ENCODE measurements around the gene LSM2. TPM values are rescaled to one million over a fixed set of nuclear protein-coding genes. Genes with fewer than 3 reads are reported as not detected.

Gene LSM2
- total RNA-seq, 2 donors from 2014 or later: 106 to 119 TPM

DNA sequence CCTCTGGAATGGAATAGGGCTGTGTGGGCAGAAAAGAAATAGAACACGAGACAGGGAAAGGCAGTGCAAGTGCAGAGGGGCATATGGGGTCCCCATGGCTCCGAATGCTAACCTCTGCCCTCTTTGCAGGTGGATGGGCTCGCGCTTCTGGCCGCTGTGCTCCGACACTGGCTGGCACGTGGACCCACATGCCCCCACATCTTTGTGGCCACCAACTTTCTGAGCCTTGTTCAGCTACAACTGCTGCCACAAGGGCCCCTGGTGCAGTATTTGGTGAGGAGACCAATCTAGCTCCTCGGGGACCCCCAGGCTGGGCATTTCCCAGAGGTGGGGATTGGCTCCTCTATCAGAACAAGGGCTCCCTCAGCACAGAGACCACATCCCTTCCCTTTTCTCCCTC, 45.4 kb downstream of the LSM2 start:
- H3K27ac Mint-ChIP-seq: no peak overlapping the region
- H3K27me3 Mint-ChIP-seq (ENCODE audit: insufficient read depth): no peaks in the 10 kb centered on the region
- no peaks in the 10 kb centered on the region for H3K27me3 ChIP-seq (ENCODE audit: control insufficient read depth, insufficient read depth, low read length, poor library complexity, severe bottlenecking)
- H3K36me3 ChIP-seq (ENCODE audit: control insufficient read depth, insufficient read depth, low read length): no peaks in the 10 kb centered on the region
- H3K9ac ChIP-seq (ENCODE audit: extremely low read depth, low read length, poor library complexity, severe bottlenecking): no peak overlapping the region
- peaks cover 15% of the 10 kb centered on the region for H3K4me1 Mint-ChIP-seq
- no peak overlapping the region for H3K4me3 ChIP-seq (ENCODE audit: low read length)
- no peaks in the 10 kb centered on the region for H3K4me1 ChIP-seq (ENCODE audit: control insufficient read depth, insufficient read depth, low read length)
- no peak overlapping the region for H3K27ac ChIP-seq (ENCODE audit: low read depth, low read length)
- TF ChIP-seq, protein P1, sequence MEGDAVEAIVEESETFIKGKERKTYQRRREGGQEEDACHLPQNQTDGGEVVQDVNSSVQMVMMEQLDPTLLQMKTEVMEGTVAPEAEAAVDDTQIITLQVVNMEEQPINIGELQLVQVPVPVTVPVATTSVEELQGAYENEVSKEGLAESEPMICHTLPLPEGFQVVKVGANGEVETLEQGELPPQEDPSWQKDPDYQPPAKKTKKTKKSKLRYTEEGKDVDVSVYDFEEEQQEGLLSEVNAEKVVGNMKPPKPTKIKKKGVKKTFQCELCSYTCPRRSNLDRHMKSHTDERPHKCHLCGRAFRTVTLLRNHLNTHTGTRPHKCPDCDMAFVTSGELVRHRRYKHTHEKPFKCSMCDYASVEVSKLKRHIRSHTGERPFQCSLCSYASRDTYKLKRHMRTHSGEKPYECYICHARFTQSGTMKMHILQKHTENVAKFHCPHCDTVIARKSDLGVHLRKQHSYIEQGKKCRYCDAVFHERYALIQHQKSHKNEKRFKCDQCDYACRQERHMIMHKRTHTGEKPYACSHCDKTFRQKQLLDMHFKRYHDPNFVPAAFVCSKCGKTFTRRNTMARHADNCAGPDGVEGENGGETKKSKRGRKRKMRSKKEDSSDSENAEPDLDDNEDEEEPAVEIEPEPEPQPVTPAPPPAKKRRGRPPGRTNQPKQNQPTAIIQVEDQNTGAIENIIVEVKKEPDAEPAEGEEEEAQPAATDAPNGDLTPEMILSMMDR (conservative IDR thresholded peaks at IDR 0.05): no peak
- H3K36me3 Mint-ChIP-seq (ENCODE audit: low read depth): peaks cover 25% of the 10 kb centered on the region
- H3K9me3 Mint-ChIP-seq: no peaks in the 10 kb centered on the region
- WGBS, 2 experiments (ENCODE audit: insufficient coverage in 1 of 2, insufficient read length in 1 of 2): 98% methylated on average over 6 to 8 of the region's 8 CpGs
- no peak for DNase-seq
- no peak overlapping the region for H3K4me3 Mint-ChIP-seq
- no peaks in the 10 kb centered on the region for H3K9me3 ChIP-seq (ENCODE audit: control insufficient read depth, low read length)

GRCh38 chr6:31760790-31761189, 46.0 kb downstream of the LSM2 start:
- Histone ChIP-seq H3K4me3 (ENCODE audit: low read length) (no peak overlapping the region), H3K9ac (ENCODE audit: extremely low read depth, low read length, poor library complexity, severe bottlenecking) (no peak overlapping the region), H3K27ac (ENCODE audit: low read depth, low read length) (no peak overlapping the region), H3K27me3 (ENCODE audit: control insufficient read depth, insufficient read depth, low read length, poor library complexity, severe bottlenecking) (no peaks in the 10 kb centered on the region), H3K4me1 (ENCODE audit: control insufficient read depth, insufficient read depth, low read length) (no peaks in the 10 kb centered on the region), H3K9me3 (ENCODE audit: control insufficient read depth, low read length) (no peaks in the 10 kb centered on the region), H3K36me3 (ENCODE audit: control insufficient read depth, insufficient read depth, low read length) (no peaks in the 10 kb centered on the region)
- no peak for DNase-seq
- peaks cover 11% of the 10 kb centered on the region for H3K4me1 Mint-ChIP-seq
- no peaks in the 10 kb centered on the region for H3K9me3 Mint-ChIP-seq
- TF ChIP-seq, protein P1 (conservative IDR thresholded peaks at IDR 0.05): no peak
- 94 to 98% methylated on average over 3 to 5 of the region's 5 CpGs for WGBS, 2 experiments (ENCODE audit: insufficient coverage in 1 of 2, insufficient read length in 1 of 2)
- no peaks in the 10 kb centered on the region for H3K27me3 Mint-ChIP-seq (ENCODE audit: insufficient read depth)
- no peak overlapping the region for H3K27ac Mint-ChIP-seq
- H3K4me3 Mint-ChIP-seq: no peak overlapping the region
- peaks cover 25% of the 10 kb centered on the region for H3K36me3 Mint-ChIP-seq (ENCODE audit: low read depth)

GRCh38 chr6:31758281-31758680, 48.5 kb downstream of the LSM2 start:
- no peaks in the 10 kb centered on the region for H3K9me3 Mint-ChIP-seq

More at GRCh38 chr6:31758281-31758680, 48.5 kb downstream of the LSM2 start:
- Histone ChIP-seq H3K4me3 (ENCODE audit: low read length) (no peak overlapping the region), H3K9me3 (ENCODE audit: control insufficient read depth, low read length) (no peaks in the 10 kb centered on the region), H3K27me3 (ENCODE audit: control insufficient read depth, insufficient read depth, low read length, poor library complexity, severe bottlenecking) (no peaks in the 10 kb centered on the region), H3K27ac (ENCODE audit: low read depth, low read length) (no peak overlapping the region), H3K36me3 (ENCODE audit: control insufficient read depth, insufficient read depth, low read length) (no peaks in the 10 kb centered on the region), H3K4me1 (ENCODE audit: control insufficient read depth, insufficient read depth, low read length) (no peaks in the 10 kb centered on the region), H3K9ac (ENCODE audit: extremely low read depth, low read length, poor library complexity, severe bottlenecking) (no peak overlapping the region)
- TF ChIP-seq, protein P1 (conservative IDR thresholded peaks at IDR 0.05): no peak
- Mint-ChIP-seq H3K4me3 (no peak overlapping the region), H3K4me1 (peaks cover 3% of the 10 kb centered on the region), H3K27ac (no peak overlapping the region), H3K36me3 (ENCODE audit: low read depth) (peaks cover 24% of the 10 kb centered on the region), H3K27me3 (ENCODE audit: insufficient read depth) (no peaks in the 10 kb centered on the region)
- no peak for DNase-seq
- WGBS, 2 experiments (ENCODE audit: insufficient coverage in 1 of 2, insufficient read length in 1 of 2): 90 to 100% methylated on average over 2 of the region's 2 CpGs

Data from endodermal cell (in vitro differentiated cells).